ENCODE data around the gene CDH13.

The CDH13 gene

DNA sequence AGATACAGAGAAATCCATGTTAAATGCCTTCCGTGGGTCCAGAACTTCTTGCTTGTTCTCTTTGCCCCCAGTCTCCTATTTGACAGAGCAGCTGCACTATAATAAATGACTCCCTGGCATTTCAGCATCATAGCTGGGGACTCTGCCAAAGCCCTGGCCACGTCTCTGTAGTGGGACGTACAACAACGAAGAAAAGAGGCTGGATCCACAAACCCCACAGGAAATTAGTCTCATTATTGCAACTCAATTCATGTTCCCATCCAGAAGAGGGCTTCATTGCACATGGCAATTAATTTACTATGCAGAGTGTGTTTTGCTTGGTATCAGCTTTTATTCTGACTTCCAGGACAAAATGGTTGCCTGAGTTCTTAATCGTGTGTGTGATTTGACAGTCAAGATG, 121.3 kb downstream of the CDH13 start:
- DNase-seq (ENCODE audit: low read depth) = no peak

- DNase-seq (ENCODE audit: low read depth) = no peak
These were observed 123.3 kb downstream of the CDH13 start for GRCh38 chr16:82750068-82750467.

- no peak for DNase-seq (ENCODE audit: low read depth)
These were observed 124.3 kb downstream of the CDH13 start for GRCh38 chr16:82751020-82751419.

GRCh38 chr16:82752172-82752571, 125.4 kb downstream of the CDH13 start:
- DNase-seq (ENCODE audit: low read depth) = no peak

DNA sequence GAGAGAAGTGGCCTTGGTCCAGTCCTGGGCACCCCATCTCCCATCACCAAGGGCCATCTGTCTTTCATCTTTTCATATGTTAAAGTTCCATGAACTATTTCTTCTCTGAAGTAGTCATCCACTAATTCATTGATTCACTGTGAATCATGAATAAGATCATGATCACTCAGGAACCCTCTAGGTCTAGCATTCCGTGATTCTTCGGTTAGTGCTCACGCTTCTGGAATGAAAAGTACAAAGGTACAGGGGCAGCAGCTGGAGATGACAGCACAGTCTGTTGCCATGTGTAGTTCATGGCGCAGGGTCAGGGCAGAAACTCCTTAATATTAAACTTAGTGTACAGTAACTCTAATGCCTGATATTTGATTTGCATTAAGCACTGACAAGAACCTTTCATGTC, 127.1 kb downstream of the CDH13 start:
- no peak for DNase-seq (ENCODE audit: low read depth)

DNA sequence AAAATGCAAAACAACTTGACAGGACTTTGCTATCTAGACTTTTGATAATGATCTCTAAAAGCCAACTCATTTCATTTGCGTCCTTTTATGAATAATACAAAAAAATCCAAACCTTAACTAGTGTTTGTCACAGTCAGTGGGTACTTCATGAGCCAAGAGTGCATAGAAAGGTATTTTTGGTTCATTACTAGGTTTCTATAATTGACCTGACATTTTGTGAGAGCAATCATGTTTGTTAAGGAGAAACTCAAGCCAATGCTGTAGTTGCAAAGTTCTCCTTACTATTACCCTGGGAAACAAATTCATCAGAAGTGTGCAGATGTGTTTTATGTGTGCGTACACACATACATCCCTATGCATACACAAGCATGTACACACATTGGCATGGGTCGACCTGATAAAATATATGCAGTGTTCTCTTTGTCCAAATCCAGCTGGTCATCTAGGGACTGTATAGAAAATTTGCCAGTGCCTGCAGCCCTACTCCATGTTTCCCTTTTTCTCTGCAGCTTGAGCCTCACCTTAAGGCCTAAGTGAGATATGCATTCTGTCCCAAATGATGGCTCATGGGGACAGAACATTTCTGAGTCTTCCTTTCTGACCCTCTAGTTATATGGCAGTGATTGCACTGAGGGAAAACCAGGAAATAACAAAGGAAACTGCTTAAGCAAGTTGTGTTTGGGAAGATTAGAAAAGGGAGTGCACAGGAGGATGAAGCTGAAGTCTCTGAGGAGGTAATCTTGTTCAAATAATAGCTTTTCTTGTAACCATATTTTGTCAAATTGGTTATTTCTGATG, 128.1 kb downstream of the CDH13 start:
- DNase-seq (ENCODE audit: low read depth) = no peak

DNA sequence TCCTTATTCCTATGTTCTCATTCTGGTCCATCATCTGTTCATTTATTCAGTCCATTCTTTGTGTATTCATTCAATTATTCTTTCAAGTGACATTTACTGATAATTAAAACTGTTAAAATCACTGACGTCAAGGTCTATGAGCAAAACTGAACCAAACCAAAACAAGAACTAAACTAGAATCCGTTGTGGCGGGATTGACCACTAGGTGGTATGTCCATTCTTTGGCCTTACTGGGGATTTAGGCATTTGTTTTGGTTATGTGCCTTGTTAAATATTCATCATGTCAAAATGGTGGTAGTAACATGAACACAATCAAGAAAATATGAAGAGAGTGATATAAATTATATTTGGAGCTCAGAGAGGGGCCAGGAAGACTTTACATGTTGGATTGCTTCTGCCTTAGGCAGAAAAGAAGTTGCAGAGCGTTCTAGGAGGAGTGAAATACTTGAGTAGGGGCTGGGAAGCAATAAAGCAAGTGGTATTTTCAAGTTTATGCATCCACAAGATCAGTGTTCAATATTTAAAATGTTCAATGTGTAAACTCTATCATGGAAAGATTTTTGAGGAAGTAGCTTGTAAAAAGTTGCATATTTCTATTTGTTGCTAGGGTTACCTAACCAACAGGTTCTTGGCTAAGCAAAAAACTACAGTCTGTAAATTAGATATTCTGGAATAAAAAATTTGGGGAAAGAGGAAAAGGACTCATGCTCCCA, 129.0 kb downstream of the CDH13 start:
- DNase-seq (ENCODE audit: low read depth) = no peak

- DNase-seq (ENCODE audit: low read depth) = no peak
These were observed 129.5 kb downstream of the CDH13 start for GRCh38 chr16:82756283-82756599.

GRCh38 chr16:82758406-82758805, 131.6 kb downstream of the CDH13 start:
- no peak for DNase-seq (ENCODE audit: low read depth)

GRCh38 chr16:82758904-82759303, 132.1 kb downstream of the CDH13 start:
- no peak for DNase-seq (ENCODE audit: low read depth)

DNA sequence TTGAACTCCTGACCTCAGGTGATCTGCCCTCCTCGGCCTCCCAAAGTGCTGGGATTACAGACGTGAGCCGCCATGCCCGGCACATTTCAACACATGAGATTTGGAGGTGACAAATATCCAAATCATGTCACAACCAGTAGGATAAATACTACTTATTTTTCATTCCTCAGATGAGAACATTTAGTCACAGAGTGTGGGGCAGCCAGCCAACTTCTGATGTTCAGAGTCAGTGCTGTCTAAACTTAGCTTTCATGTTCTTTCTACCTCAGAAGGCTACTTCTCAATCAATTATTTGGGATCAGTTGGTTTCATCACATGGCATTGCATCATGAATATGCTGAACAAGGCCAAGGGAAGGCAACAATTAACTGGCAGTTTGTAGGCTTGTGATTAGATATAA, 134.5 kb downstream of the CDH13 start:
- DNase-seq (ENCODE audit: low read depth) = no peak

- no peak for DNase-seq (ENCODE audit: low read depth)
These were observed 135.1 kb downstream of the CDH13 start for GRCh38 chr16:82761858-82762257.

DNA sequence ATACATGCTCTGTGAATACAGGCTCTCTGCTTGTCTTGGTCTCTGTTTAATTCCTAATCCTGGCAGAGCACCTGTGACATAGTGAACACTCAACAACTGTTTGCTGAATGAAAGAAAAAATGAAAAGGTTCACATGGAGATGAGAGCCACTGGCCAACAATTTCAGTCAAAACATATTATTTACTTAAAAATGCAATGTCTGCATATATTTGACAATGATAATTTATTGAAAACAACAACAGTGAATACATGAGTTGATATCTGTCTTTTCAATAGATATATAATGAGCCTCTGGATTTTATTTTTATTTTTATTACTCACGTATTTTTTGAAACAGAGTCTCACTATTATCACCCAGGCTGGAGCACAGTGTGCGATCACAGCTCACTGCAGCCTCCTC, 136.6 kb downstream of the CDH13 start:
- no peak for DNase-seq (ENCODE audit: low read depth)

DNA sequence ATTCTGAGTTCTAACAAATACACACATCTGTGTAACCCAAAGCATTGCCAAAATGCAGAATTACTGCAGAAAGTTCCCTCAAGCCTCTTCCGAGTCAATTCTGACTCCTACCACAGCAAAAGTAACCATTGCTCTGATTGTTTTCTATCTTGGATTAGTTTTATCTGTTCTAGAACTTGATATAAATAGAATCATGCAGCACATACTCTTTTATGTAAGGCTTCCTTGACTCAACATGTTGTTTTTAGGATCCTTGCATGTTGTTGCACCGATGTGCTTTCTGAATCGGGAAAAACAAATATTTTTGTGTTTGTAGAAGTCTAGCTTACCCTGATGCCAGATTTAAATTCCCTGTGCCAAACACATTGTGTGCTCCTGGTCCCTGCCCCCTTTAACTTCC, 140.4 kb downstream of the CDH13 start:
- no peak for DNase-seq (ENCODE audit: low read depth)

GRCh38 chr16:82767808-82768207, 141.0 kb downstream of the CDH13 start:
- DNase-seq (ENCODE audit: low read depth) = no peak

GRCh38 chr16:82769845-82770244, 143.1 kb downstream of the CDH13 start:
- no peak for DNase-seq (ENCODE audit: low read depth)

DNA sequence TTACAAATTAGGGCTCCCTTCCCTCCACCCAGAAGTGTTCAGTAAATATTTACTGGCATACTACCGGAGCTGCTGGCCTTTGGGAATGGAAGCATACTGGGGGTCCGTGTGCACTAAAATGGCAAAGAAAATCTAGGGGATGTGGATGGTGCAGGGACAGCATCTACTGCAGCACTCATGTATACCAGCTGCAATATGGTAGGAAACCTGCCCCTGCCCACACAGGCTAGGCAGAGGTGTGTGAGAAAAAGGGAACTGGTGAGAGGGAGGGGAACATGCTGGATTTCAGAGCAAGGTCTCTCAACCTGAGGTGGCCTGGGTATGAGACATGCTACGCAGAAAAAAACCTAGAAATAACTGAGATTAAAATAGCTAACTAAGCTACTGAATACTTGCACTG, 145.4 kb downstream of the CDH13 start:
- no peak for DNase-seq (ENCODE audit: low read depth)

DNA sequence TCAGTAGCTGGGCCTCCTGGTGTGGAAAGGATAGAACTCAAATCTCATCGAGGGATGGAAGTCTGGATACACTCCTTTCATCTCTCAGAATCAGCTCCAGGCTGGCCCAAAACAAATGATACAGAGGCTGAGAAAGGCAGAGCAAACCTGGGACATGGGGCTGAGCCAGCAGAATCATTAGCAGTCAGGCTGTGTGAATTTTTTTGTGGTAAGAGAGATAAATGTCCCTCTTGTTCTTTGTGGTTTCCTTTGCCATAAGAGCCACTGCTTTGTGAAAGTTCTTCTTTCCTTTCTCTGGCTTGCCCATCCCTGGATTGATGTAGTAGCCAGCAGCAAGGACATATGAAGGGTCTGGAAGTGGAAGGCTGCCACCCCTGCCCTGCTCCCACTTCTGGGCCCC, 146.2 kb downstream of the CDH13 start:
- no peak for DNase-seq (ENCODE audit: low read depth)

DNA sequence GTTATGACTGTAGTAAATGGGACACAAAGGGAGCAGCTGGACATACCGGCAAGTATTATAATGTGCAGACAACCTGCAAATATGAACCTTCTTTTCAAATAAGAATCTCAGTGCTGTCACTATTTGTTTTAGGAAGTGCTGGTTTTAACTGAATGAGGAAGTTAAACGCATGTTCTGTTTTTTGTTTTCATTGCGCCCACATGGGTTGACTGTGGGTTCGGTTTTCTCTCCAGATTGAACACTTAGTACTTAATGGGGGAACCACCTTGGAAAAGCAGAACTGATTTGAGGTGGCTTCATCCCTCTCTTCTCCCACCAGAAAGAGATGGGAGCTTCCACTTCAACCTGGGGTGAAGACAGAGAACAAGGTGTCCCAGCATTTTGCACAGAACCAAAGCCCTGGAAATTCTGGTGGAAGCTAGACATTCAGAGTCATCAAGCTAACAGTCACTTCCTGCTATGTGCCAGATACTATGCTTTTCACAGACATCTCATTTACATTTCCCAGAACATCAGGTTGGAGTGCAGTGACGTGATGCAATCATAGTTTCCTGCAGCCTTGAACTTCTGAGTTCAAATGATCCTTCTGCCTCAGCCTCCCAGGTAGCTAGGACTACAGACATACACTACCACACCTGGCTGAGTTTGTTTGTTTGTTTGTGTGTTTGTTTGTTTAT, 149.8 kb downstream of the CDH13 start:
- DNase-seq (ENCODE audit: low read depth) = no peak

- no peak for DNase-seq (ENCODE audit: low read depth)
These were observed 156.0 kb downstream of the CDH13 start for GRCh38 chr16:82782715-82783251.

- DNase-seq (ENCODE audit: low read depth) = no peak
These were observed 157.3 kb downstream of the CDH13 start for GRCh38 chr16:82783933-82784572.

DNA sequence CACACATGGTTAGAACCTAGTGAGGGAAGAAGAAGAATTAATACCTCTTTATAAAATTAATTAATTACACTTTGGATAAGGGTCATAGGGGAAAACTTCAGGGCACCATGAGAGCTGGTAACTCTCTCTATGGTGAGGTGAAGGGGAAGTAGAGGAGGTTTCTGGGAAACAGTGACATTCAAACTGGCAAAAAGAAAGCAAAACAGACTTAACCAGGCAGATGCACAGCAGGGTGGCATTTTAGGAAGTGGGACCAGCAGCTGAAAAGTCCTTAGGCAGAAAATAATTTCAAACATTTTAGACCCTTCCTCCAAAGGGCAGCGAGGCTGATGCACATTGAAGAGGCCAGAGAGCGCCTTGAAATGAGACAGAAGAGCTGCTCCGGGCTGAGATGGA, 157.8 kb downstream of the CDH13 start:
- DNase-seq (ENCODE audit: low read depth) = no peak

- no peak for DNase-seq (ENCODE audit: low read depth)
These were observed 161.5 kb downstream of the CDH13 start for GRCh38 chr16:82788225-82788624.

Data from fibroblast of the conjunctiva (primary cell).